HG02678 (cell line): ENCODE data around the gene MINDY3.
"Not testable (repeated sequence)": the region's sequence is repeated elsewhere in the genome, so short reads cannot be mapped to it uniquely, and the experiment has no call there.

Experiments used
- ATAC-seq: cut with Tn5 transposase; IDR thresholded peaks from one replicate; pipeline ENCODE4 v1.9.1; 2021; ENCODE audit warnings: mild to moderate bottlenecking, moderate library complexity; ENCODE audit not compliant: unreplicated experiment

Gene MINDY3

GRCh38 chr10:15857107-15857575 is 3.2 kb downstream of the MINDY3 start:
- ATAC-seq = no peak

- ATAC-seq = no peak
These were observed 3.8 kb downstream of the MINDY3 start for GRCh38 chr10:15856328-15857015.

DNA sequence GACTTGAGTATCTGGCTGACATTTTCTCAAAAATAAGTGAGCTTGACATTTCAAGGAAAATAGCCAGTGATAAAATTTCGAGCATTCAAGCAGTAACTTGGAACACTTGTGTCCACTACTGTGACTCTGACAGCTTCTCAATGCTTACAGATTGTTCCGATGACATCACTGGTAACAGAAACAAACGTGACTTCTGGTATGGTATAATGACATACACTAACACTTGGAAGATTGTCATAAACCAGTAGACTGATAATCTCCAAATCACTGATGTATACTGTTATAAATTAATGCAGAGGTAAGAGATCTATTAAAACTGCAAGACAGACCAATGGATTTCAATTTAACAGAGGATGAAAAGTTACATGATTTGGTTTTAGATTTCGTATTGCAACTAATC is 6.5 kb downstream of the MINDY3 start:
- no peak for ATAC-seq

- ATAC-seq = no peak
These were observed 8.2 kb downstream of the MINDY3 start for GRCh38 chr10:15852111-15852557.

DNA sequence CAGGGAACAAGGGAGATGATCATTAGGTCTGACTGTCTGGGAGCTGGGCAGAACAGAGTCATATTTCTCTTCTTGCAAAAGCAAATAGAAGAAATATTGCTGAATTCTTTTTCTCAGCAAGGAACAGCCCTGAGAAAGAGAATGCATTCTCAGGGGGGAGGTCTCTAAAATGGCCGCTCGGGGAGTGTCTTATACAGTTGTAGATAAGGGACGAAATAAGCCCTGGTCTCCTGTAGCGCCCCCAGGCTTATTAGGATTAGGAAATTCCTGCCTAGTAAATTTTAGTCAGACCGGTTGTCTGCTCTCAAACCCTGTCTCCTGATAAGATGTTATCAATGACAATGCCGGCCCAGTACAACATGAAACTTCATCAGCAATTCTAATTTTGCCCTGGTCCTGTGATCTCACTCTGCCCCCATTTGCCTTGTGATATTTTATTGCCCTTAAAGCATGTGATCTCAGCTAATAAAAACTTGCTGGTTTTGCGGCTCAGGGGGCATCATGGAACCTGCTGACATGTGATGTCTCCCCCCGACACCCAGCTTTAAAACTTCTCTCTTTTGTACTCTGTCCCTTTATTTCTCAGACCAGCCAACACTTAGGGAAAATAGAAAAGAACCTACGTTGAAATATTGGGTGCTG is 9.8 kb downstream of the MINDY3 start:
- ATAC-seq = not testable (repeated sequence)

DNA sequence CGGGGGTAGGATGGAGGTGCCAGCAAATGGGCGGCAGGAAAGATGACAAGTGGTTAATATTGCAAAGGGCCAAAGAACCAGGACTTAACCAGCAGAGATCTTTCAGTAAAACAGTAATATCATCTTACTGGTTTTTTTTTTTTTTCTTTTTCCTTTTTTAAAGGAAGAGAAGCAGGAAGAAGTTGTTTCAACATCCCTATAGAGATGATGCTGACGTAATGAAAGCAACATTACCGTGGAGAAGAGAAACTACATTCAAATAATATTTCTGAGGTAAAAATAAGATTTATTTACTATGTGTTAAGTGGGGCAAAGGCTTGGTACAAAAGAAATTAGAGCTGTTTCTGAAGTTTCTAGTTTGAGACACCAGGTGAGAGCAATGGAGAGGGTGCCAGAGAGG is 11.0 kb downstream of the MINDY3 start:
- no peak for ATAC-seq

DNA sequence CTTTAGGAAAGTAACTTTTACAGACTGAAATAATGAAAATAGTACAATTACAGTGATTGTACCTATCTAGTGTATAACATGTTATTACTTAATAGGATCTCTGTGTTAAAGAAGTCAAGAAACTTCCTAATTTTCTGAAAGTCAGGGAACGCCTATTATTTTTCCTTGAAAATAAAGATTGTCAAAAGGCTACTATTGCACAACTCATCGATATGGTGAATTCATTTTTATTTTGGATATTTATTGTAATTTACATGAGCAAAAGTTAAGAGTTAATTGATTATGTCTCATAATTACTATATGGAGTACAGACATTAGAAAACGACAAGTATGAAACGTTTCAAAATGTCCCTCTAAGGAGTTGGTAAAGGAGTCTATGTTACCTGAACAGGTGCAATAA is 12.8 kb downstream of the MINDY3 start:
- ATAC-seq = no peak

DNA sequence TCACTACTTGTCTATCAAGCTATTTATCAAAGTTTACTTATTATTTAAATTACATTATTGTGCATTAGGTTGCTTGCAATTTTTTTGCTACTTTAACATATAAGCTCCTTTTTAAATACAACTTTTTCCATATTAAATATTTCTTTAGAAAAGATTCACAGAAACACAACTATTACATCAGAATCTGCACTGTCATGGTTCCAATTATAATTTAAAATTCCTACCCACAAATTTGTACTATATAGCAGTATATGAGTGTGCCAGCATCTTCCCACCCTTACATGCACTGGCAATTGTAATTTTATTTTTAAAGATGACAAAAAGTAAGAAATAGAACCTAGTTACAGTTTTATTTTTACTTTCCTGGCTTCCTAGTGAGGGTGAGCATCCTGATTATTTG is 15.8 kb downstream of the MINDY3 start:
- no peak for ATAC-seq

- ATAC-seq = no peak
These were observed 16.6 kb downstream of the MINDY3 start for GRCh38 chr10:15843695-15844094.

- no peak for ATAC-seq
These were observed 17.6 kb downstream of the MINDY3 start for GRCh38 chr10:15842556-15843169.

- ATAC-seq = no peak
These were observed 18.6 kb downstream of the MINDY3 start for GRCh38 chr10:15841696-15842095.

GRCh38 chr10:15836807-15837206 is 23.5 kb downstream of the MINDY3 start:
- no peak for ATAC-seq

GRCh38 chr10:15829495-15829894 is 30.8 kb downstream of the MINDY3 start:
- ATAC-seq = no peak

DNA sequence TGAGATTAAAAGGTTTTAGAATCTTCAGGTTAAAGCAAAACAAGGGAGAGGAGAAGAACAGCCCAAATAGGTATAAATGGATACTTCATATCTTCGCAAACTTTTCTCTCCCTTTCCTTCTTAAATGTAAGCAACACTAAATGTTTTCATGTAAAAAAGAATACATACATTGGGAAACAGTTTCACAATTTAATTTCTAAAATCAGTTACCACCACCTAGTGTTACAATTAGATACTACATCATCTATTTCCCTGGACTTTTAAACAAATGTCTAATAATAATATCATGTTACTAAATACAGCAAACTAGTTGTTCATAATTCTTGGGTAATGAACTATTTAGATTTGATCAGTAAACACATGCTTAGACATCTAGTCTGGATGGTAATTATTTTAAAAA is 35.8 kb downstream of the MINDY3 start:
- ATAC-seq = no peak

DNA sequence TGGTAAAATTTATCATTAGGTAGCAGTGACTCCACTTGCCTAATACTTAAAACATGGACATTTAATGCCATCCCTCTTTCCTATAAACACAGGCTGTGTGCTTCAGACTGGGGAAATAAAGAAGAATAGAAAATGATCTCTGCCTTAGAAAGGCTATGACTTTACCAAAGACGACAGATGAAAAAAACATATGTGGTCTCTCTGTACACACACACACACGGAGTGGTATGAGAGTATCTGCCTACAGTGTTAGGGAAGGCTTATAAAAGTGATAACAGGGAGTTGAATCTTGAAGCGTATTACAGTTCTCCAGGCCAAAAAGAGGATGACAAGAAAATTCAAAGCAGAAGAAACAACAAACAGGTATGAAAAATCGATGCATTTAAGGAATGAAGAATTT is 38.2 kb downstream of the MINDY3 start:
- no peak for ATAC-seq

DNA sequence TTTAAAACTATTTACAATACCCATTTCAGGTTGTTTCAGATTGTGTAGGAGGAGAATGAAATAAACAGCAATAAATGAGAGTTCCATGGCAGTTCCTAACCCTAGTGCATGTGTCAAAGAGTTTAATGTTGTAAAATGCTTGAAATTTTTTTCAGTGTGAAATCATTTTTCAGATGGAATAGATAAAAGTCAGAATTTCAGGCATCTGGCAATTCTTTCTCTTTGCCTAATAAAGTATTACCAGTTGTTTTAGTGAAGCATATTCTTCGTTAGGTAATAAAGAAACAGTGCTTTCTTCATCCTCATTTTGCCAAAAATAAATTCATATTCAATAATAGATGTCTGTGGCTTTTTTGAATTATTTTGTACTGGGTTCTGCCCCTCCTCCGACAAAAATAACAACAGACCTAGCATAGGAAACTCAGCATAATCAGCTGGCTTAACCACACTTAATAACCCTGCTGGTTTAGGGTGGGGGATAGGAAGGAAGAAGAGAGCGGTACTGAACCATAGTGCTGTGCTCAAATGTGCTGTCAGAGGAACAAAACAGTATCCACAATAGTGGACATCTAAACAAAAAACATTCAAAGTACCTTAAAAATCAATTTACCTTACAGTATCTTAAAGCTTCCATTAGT is 39.1 kb downstream of the MINDY3 start:
- no peak for ATAC-seq

DNA sequence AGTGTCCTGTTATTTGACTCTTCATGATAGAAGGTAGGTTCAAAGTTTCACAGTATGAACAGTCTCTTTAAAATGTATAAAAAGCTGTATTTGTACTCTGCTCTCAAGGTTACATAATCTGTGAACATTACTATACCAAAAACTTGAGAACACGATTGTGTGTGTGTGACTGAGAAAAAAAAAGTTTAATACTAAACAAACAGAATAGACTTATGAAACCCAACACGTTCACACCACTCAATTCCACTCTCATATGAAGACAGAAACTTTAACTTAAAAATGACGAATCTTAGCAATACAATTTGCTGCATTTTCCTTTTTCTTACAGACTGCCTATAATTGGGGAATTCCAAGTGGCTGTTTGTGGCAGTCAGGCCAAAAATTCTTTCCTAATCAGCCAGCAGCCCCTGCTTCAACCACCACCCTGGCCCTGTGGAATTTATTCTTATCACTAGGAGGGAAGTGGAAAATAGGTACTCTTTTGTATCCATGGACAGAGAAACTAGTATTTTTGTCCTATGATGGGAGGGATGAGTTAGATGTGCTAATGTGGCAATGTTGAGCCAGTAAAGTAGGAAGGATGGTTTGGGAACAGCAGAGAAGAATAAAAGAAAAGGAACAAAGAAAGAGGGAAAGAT is 42.8 kb downstream of the MINDY3 start:
- no peak for ATAC-seq

DNA sequence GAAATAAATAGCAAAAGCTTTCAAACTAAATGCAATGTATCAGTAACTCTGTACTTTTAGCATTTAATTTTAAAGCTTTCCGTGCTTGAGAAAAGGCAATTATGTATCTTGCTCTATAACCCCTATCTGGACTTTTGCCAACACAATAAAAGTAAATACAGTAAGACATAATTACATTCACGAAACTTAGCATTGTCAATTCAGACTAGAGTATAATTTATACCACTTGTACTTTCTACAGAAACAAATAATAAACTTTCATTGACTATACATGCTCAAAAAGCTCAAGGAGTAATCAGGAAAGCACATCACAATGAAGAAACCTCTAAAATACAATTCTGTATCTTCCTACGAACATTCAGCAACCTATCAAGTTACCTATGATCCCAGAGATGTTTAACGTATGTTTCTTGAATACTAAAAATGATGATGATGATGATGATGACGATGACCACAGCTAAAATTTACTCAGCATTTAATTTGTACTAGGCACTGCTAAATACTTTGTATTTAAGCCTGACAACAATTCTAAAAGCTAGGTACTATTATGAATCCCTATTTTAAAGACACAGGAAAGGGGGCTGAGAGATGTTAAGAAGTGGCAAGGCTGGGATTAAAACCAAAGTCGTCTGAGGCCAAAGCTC is 44.9 kb downstream of the MINDY3 start:
- no peak for ATAC-seq

DNA sequence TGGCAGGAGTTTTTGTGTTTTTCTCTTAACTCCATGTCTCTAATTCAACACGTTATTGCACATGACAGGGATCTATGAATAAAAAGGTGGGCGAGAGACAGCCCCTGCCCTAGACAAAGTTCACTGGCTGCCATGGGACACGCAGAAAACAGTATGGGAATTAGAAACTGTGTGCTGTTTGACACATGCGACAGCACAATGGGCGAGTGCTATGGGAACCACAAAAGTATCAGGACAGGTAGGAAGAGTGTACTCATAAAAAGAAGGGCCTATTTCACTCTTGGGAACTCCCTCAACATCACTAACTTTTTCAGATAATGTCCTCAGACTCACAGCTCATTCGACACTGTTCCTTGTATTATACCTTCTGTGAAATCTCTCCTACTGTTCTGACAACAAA is 45.7 kb downstream of the MINDY3 start:
- no peak for ATAC-seq

DNA sequence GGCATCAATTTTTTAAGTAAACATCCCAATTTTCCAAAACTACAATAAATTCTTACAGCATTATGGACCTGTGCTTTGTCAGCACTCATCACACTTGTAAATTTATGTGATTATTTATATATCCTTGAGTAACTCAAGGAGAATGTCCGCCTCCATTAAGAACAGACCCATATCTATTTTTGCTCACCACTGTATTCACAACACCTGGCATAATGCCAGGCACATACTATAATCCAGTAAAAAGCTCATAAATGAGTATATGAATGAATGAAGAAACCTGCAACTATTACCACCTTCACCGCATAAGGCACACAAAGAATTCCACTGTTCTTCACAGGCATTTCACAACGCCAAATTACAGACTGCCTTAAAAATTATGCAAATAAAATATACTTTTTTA is 46.9 kb downstream of the MINDY3 start:
- ATAC-seq = no peak

DNA sequence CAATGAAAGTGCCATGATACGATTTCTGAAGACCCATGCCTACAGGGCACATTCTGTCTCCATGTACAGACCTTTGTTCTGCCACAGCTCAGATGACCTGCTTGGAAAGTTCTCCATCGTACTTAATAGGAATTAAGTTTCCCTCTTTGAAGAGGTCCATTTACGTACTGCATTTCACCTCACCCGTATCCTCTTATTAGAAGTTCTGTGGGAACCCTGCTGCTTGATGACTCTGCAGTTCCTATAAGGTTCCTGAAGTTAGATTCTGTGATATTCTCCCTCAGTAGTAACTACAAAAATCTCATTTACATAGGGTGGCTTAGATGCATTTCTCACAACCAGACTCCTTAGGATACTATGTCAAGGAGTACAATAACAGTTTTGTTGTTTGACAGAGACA is 50.9 kb downstream of the MINDY3 start:
- ATAC-seq = no peak
